ENCODE results near the gene PARD6G. TPM values are rescaled to one million over a fixed set of nuclear protein-coding genes. Genes with fewer than 3 reads are reported as not detected.
"Not testable (repeated sequence)": the region's sequence is repeated elsewhere in the genome, so short reads cannot be mapped to it uniquely, and the experiment has no call there.

The PARD6G gene
- total RNA-seq (2014; rRNA removed) (5.1 and 5.4 TPM in 2 replicates), Bru-seq, nascent RNA (percentile 41 among the genes with signal in this experiment), BruChase-seq, experiment 1, labeled RNA remaining after a 6-hour chase (percentile 35 among the genes with signal in this experiment), BruChase-seq, experiment 2, labeled RNA remaining after a 2-hour chase (percentile 40 among the genes with signal in this experiment)
- long read RNA-seq, partial matches to known transcripts = 0 of 4 reads
- long read RNA-seq, other reads (novel, unspliced or antisense) = 3 of 4 reads

- Histone ChIP-seq H4K20me1 (ENCODE audit: low read length) (no peaks in the 10 kb centered on the region), H2AFZ (ENCODE audit: low read length) (peak within 1 kb of the TSS; percentile 98), H3K27ac (ENCODE audit: low read length) (no peak within 1 kb of the TSS), H3K9ac (ENCODE audit: low read length) (peak within 1 kb of the TSS; percentile 63), H3K36me3 (ENCODE audit: low read depth, low read length) (no peaks in the 10 kb centered on the region), H3K79me2 (ENCODE audit: low read length) (no peaks in the 10 kb centered on the region), H3K4me2 (ENCODE audit: low read length) (peak within 1 kb of the TSS; percentile 97), H3K9me3 (ENCODE audit: low read length) (no peaks in the 10 kb centered on the region), H3K4me3 (ENCODE audit: low read length) (peak within 1 kb of the TSS; percentile 90), H3F3A (ENCODE audit: low read length, unreplicated experiment) (no peaks in the 10 kb centered on the region), H3K9me2 (replicated peaks; ENCODE audit: low read length) (no peaks in the 10 kb centered on the region), H3K27me3 (ENCODE audit: low read length) (no peaks in the 10 kb centered on the region), H3K4me1 (ENCODE audit: insufficient read depth, low read length) (peaks cover 7% of the 10 kb centered on the region)
- intact Hi-C loops (cut with micrococcal nuclease) = no loop called here
- TF ChIP-seq CTCF (conservative IDR thresholded peaks at IDR 0.05; ENCODE audit: low read depth, low read length) (no peak), EZH2phosphoT487 (IDR thresholded peaks at IDR 0.05; ENCODE audit: borderline replicate concordance, low read length) (no peak), EZH2 (IDR thresholded peaks at IDR 0.05; ENCODE audit: low read length, unreplicated experiment) (no peak)
- ATAC-seq = peak; percentile 83
- ChIA-PET POLR2A (ENCODE audit: unreplicated experiment) (no interaction called here), CTCF (no interaction called here)
- BruUV-seq (replicated peaks) = no TSS peak
- peak; percentile 63 for DNase-seq
Measured at GRCh38 chr18:80247393-80247841, at the start of gene PARD6G. TSS of gene PARD6G (minus strand) at chr18:80247514. CDS start at chr18:80247348, 166 bp downstream.

DNA sequence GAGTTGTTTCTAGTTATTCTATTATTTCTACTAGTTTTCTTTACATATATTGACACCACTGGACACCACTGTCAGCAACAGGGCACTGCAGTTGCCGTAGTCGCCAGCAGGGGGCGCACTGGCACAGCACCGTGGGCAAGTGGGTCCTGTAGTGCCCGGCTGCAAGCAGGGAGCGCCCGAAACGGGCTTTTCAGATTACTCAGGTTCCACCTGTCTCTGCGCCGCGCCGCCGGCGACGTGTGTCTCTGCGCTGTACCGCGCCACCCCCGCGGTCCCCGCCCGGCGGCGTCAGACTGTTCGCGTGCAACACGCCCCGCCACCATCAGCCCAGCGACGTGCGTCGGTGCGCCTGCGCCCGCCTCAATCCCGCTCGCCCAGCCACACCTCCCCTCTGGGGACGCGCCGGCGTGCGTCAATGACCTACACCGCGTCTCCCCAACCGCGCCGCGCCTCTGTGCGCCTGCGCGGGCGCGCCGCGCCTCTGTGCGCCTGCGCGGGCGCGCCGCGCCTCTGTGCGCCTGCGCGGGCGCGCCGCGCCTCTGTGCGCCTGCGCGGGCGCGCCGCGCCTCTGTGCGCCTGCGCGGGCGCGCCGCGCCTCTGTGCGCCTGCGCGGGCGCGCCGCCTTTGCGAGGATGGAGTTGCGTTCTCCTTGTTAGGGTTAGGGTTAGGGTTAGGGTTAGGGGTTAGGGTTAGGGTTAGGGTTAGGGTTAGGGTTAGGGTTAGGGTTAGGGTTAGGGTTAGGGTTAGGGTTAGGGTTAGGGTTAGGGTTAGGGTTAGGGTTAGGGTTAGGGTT lies 15.1 kb upstream of the PARD6G start:
- H3K4me2 ChIP-seq (ENCODE audit: low read length); H3K36me3 ChIP-seq (ENCODE audit: low read depth, low read length); H3F3A ChIP-seq (ENCODE audit: low read length, unreplicated experiment); H4K20me1 ChIP-seq (ENCODE audit: low read length); H3K4me3 ChIP-seq (ENCODE audit: low read length); intact Hi-C loops (cut with micrococcal nuclease); BruUV-seq (replicated peaks); H3K4me1 ChIP-seq (ENCODE audit: insufficient read depth, low read length); H3K9ac ChIP-seq (ENCODE audit: low read length); H3K79me2 ChIP-seq (ENCODE audit: low read length); H3K9me3 ChIP-seq (ENCODE audit: low read length); POLR2A ChIA-PET (ENCODE audit: unreplicated experiment); CTCF ChIA-PET; H3K27me3 ChIP-seq (ENCODE audit: low read length); H3K27ac ChIP-seq (ENCODE audit: low read length); H2AFZ ChIP-seq (ENCODE audit: low read length); H3K9me2 ChIP-seq (replicated peaks; ENCODE audit: low read length): not testable (repeated sequence)
- DNase-seq (peak; percentile 48), ATAC-seq (peak; percentile 40; the same call in 1 of the 2 replicates)
- TF ChIP-seq CTCF (conservative IDR thresholded peaks at IDR 0.05; ENCODE audit: low read depth, low read length) = peak; percentile 59

DNA sequence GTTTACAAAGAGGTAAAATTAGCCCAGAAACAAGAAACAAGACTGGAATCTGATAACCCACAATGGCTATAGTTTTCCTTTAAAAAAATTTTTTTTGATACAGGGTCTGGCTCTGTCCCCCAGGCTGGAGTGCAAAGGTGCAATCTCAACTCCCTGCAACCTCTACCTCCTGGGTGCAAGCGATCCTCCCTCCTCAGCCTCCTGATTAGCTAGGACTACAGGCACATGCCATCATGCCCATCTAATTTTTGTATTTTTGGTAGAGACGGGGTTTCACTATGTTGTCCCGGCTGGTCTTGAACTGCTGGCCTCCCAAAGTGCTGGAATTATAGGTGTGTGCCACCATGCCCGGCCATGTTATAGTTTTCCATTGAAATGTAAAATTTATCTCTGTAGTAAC lies 12.3 kb upstream of the PARD6G start:
- ChIA-PET POLR2A (ENCODE audit: unreplicated experiment) (no interaction called here), CTCF (no interaction called here)
- intact Hi-C loops (cut with micrococcal nuclease) = no loop called here
- ATAC-seq = no peak
- H3K36me3 ChIP-seq (ENCODE audit: low read depth, low read length) = no peaks in the 10 kb centered on the region
- no peak overlapping the region for H3K4me2 ChIP-seq (ENCODE audit: low read length)
- DNase-seq = no peak
- no peak overlapping the region for H3K27ac ChIP-seq (ENCODE audit: low read length)
- no peak overlapping the region for H2AFZ ChIP-seq (ENCODE audit: low read length)
- TF ChIP-seq EZH2phosphoT487 (IDR thresholded peaks at IDR 0.05; ENCODE audit: borderline replicate concordance, low read length) = no peak
- no peak for TF ChIP-seq EZH2 (IDR thresholded peaks at IDR 0.05; ENCODE audit: low read length, unreplicated experiment)
- TF ChIP-seq CTCF (conservative IDR thresholded peaks at IDR 0.05; ENCODE audit: low read depth, low read length) = no peak
- no peaks in the 10 kb centered on the region for H3K9me3 ChIP-seq (ENCODE audit: low read length)
- no peaks in the 10 kb centered on the region for H3K27me3 ChIP-seq (ENCODE audit: low read length)
- H3K9ac ChIP-seq (ENCODE audit: low read length) = no peak overlapping the region
- no peak overlapping the region for H3K4me3 ChIP-seq (ENCODE audit: low read length)
- H4K20me1 ChIP-seq (ENCODE audit: low read length) = no peaks in the 10 kb centered on the region
- no peaks in the 10 kb centered on the region for H3F3A ChIP-seq (ENCODE audit: low read length, unreplicated experiment)
- H3K9me2 ChIP-seq (replicated peaks; ENCODE audit: low read length) = no peaks in the 10 kb centered on the region
- no TSS peak for BruUV-seq (replicated peaks)
- no peaks in the 10 kb centered on the region for H3K79me2 ChIP-seq (ENCODE audit: low read length)
- H3K4me1 ChIP-seq (ENCODE audit: insufficient read depth, low read length) = no peaks in the 10 kb centered on the region

All from PC-3 (cell line).